ENCODE results near the gene NEIL1.
A peak's percentile ranks its signal among the peaks of the same experiment; 100 is the strongest.
"Not testable (repeated sequence)": the region's sequence is repeated elsewhere in the genome, so short reads cannot be mapped to it uniquely, and the experiment has no call there.

Gene NEIL1

GRCh38 chr15:75333654-75334419 is 13.0 kb upstream of the NEIL1 start:
- DNase-seq, result not testable (repeated sequence)

GRCh38 chr15:75335313-75335704 is 11.5 kb upstream of the NEIL1 start:
- no peak for DNase-seq

GRCh38 chr15:75335705-75336355 is 11.0 kb upstream of the NEIL1 start, which contains the start of gene COMMD4:
Gene COMMD4 (plus strand): TSS chr15:75336063. CDS start chr15:75336090, 27 bp downstream.
- peak; percentile 30 to 89 (median 56) for DNase-seq

GRCh38 chr15:75338661-75339240 is 8.1 kb upstream of the NEIL1 start:
- DNase-seq, result no peak

- no peak for DNase-seq
These were observed 7.2 kb upstream of the NEIL1 start for GRCh38 chr15:75339531-75340240.

GRCh38 chr15:75342221-75342620 is 4.6 kb upstream of the NEIL1 start:
- DNase-seq, result no peak

GRCh38 chr15:75343953-75344352 is 2.9 kb upstream of the NEIL1 start:
- DNase-seq, result not testable (repeated sequence)

- peak in 4 of 5 experiments; percentile 22 to 75 (median 48) for DNase-seq
These were observed 589 bp downstream of the NEIL1 start for GRCh38 chr15:75347222-75348033.

GRCh38 chr15:75348034-75348561 is 1.3 kb downstream of the NEIL1 start:
- no peak for DNase-seq

- no peak for DNase-seq
These were observed 1.9 kb downstream of the NEIL1 start for GRCh38 chr15:75348562-75349350.

- not testable (repeated sequence) for DNase-seq
These were observed 2.5 kb downstream of the NEIL1 start for GRCh38 chr15:75349351-75349669.

- DNase-seq, result peak in 3 of 5 experiments; percentile 57 to 98 (median 95)
These were observed 3.2 kb downstream of the NEIL1 start for GRCh38 chr15:75349851-75350588.

- DNase-seq, result no peak
These were observed 3.9 kb downstream of the NEIL1 start for GRCh38 chr15:75350601-75351361.

GRCh38 chr15:75352186-75353080 is 5.6 kb downstream of the NEIL1 start:
- no peak for DNase-seq

GRCh38 chr15:75353604-75354003 is 6.8 kb downstream of the NEIL1 start:
- DNase-seq, result no peak

- no peak for DNase-seq
These were observed 7.6 kb downstream of the NEIL1 start for GRCh38 chr15:75354454-75354853.

- no peak for DNase-seq
These were observed 8.5 kb downstream of the NEIL1 start for GRCh38 chr15:75355369-75355768.

GRCh38 chr15:75356006-75356405 is 9.2 kb downstream of the NEIL1 start:
- DNase-seq, result no peak

- DNase-seq, result no peak
These were observed 9.7 kb downstream of the NEIL1 start for GRCh38 chr15:75356517-75356916.
